D341Med (cell line): ENCODE data around the gene LRP10.
"Not testable (repeated sequence)": the region's sequence is repeated elsewhere in the genome, so short reads cannot be mapped to it uniquely, and the experiment has no call there.

Experiments
- DNase-seq: peaks from one replicate; pipeline ENCODE4 v3.0.0; 2012; ENCODE audit warnings: low spot score

The LRP10 gene

GRCh38 chr14:22843123-22843925 is 28.2 kb upstream of the LRP10 start:
- DNase-seq: peak; percentile 9

GRCh38 chr14:22844221-22845102 is 27.1 kb upstream of the LRP10 start:
- peak; percentile 15 for DNase-seq

- no peak for DNase-seq
Observed at GRCh38 chr14:22845103-22845394, 26.5 kb upstream of the LRP10 start.

- DNase-seq: no peak
Observed at GRCh38 chr14:22845821-22846625, 25.5 kb upstream of the LRP10 start.

- peak; percentile 27 for DNase-seq
Observed at GRCh38 chr14:22846811-22847307, 24.7 kb upstream of the LRP10 start.

- DNase-seq: no peak
Observed at GRCh38 chr14:22847661-22848341, 23.7 kb upstream of the LRP10 start.

- DNase-seq: peak; percentile 26
Observed at GRCh38 chr14:22848351-22849164, 23.0 kb upstream of the LRP10 start.

- peak; percentile 22 for DNase-seq
Observed at GRCh38 chr14:22849212-22849819, 22.2 kb upstream of the LRP10 start.

- no peak for DNase-seq
Observed at GRCh38 chr14:22850944-22851764, 20.4 kb upstream of the LRP10 start.

GRCh38 chr14:22852178-22852577 is 19.4 kb upstream of the LRP10 start:
- not testable (repeated sequence) for DNase-seq

GRCh38 chr14:22852599-22852939 is 19.0 kb upstream of the LRP10 start:
- DNase-seq: no peak

GRCh38 chr14:22852940-22853767 is 18.4 kb upstream of the LRP10 start:
- peak; percentile 89 for DNase-seq

GRCh38 chr14:22854296-22854695 is 17.2 kb upstream of the LRP10 start:
- not testable (repeated sequence) for DNase-seq

- DNase-seq: peak; percentile 5
Observed at GRCh38 chr14:22854963-22855724, 16.4 kb upstream of the LRP10 start.

- DNase-seq: no peak
Observed at GRCh38 chr14:22856428-22856827, 15.1 kb upstream of the LRP10 start.

- DNase-seq: not testable (repeated sequence)
Observed at GRCh38 chr14:22860377-22860776, 11.2 kb upstream of the LRP10 start.

GRCh38 chr14:22861651-22862050 is 9.9 kb upstream of the LRP10 start:
- DNase-seq: no peak

GRCh38 chr14:22864979-22865378 is 6.6 kb upstream of the LRP10 start:
- no peak for DNase-seq
